HepG2 (cell line): Measurements from ENCODE around the gene SDK1. TPM values are rescaled to one million over a fixed set of nuclear protein-coding genes. Genes with fewer than 3 reads are reported as not detected.

Experiments used
- ATAC-seq: fragments of 200-7000 bp; cut with Tn5 transposase; 3 replicates; pipeline ENCODE4 v1.9.1; 2020; ENCODE audit warnings: mild to moderate bottlenecking, moderate library complexity
- BruUV-seq: library from RNA; stranded (reverse); fragments of 400-500 nt; replicated peaks from 2 replicates; lab custom pipeline; 2021; lab: Mats Ljungman, UMichigan
- CTCF ChIA-PET: fragments of 300-600 bp; formaldehyde crosslinking; extraction: SDS; loops from one replicate; lab custom pipeline; 2021; ENCODE audit warnings: low total read pairs, inconsistent platforms, low intra/inter-chr PET ratio; lab: Yijun Ruan, JAX
- POLR2A ChIA-PET: fragments of 350-600 bp; sonication (Branson Sonifier 250); formaldehyde crosslinking; loops from one replicate; lab custom pipeline; 2020; ENCODE audit warnings: antibody characterized with exemption, inconsistent platforms; lab: Yijun Ruan, JAX
- DNase-seq: peaks from one replicate; pipeline ENCODE4 v3.0.0-alpha.2; 2015; ENCODE audit warnings: low spot score
- FAIRE-seq: peaks from 3 replicates; lab custom pipeline; 2011; peaks lifted over from hg19 to GRCh38; lab: Jason Lieb, UNC
- H2AFZ ChIP-seq: one replicate; pipeline ENCODE4 v1.6.1; 2011; ENCODE audit warnings: low read length, inconsistent platforms
- H3K27ac ChIP-seq: fragments of 300-600 bp; 3 replicates; pipeline ENCODE4 v1.8.0; 2011; ENCODE audit warnings: mixed run types, mild to moderate bottlenecking, mixed read lengths, low read length, inconsistent platforms; ENCODE audit not compliant: insufficient read depth; ENCODE audit errors: extremely low read length
- H3K27me3 ChIP-seq, 2 experiments: fragments of 200-600 bp in 1 of 2; 2 replicates in 1 of 2; 3 replicates in 1 of 2; pipeline versions ENCODE4 v1.6.0 to v1.8.0; 2011; ENCODE audit warnings: low read length in 2 of 2, mild to moderate bottlenecking in 2 of 2, moderate library complexity in 2 of 2, inconsistent platforms in 1 of 2; ENCODE audit not compliant: insufficient read depth in 2 of 2, control insufficient read depth in 1 of 2
- H3K36me3 ChIP-seq, 2 experiments: fragments of 200-600 bp in 1 of 2; replicated peaks in 1 of 2; 2 replicates in 1 of 2; 3 replicates in 1 of 2; pipeline versions ENCODE4 v1.5.1 to v1.8.0; 2011; ENCODE audit warnings: low read length in 2 of 2, inconsistent platforms in 1 of 2; ENCODE audit not compliant: insufficient read depth in 2 of 2, control insufficient read depth in 1 of 2
- H3K4me1 ChIP-seq: 2 replicates; pipeline ENCODE4 v1.5.1; 2012; ENCODE audit warnings: low read length, inconsistent platforms; ENCODE audit not compliant: insufficient read depth
- H3K4me2 ChIP-seq: 2 replicates; pipeline ENCODE4 v1.6.0; 2011; ENCODE audit warnings: low read depth, low read length, inconsistent platforms
- H3K4me3 ChIP-seq, 3 experiments: fragments of 200-600 bp in 1 of 3; sonication (generic), shearing (Covaris generic) in 1 of 3; replicated peaks in 1 of 3; 2 replicates each; pipeline ENCODE4 v1.5.1; 2011 to 2016; ENCODE audit warnings: low read length in 3 of 3, inconsistent platforms in 2 of 3, low read depth in 2 of 3, mild to moderate bottlenecking in 2 of 3, control low read depth in 1 of 3, mixed read lengths in 1 of 3; ENCODE audit not compliant: insufficient read depth in 1 of 3
- H3K79me2 ChIP-seq: one replicate; pipeline ENCODE4 v1.6.1; 2011; ENCODE audit warnings: low read length, inconsistent platforms; ENCODE audit not compliant: insufficient read depth
- H3K9ac ChIP-seq: 2 replicates; pipeline ENCODE4 v1.6.0; 2011; ENCODE audit warnings: mild to moderate bottlenecking, low read depth, low read length, inconsistent platforms; ENCODE audit not compliant: insufficient read depth
- H3K9me3 ChIP-seq: 2 replicates; pipeline ENCODE4 v1.5.1; 2012; ENCODE audit warnings: mild to moderate bottlenecking, low read length
- H4K20me1 ChIP-seq: 2 replicates; pipeline ENCODE4 v1.6.0; 2011; ENCODE audit warnings: inconsistent platforms, mild to moderate bottlenecking, low read length, moderate library complexity; ENCODE audit not compliant: insufficient read depth
- EEA1 ChIP-seq: sonication (generic); formaldehyde crosslinking; IDR thresholded peaks from 2 replicates; pipeline ENCODE4 v1.5.1; 2020; ENCODE audit warnings: mild to moderate bottlenecking, missing genetic modification reagents, borderline replicate concordance
- ETV6 ChIP-seq: sonication (generic); formaldehyde crosslinking; conservative IDR thresholded peaks from 2 replicates; pipeline ENCODE4 v1.4.0; 2020; ENCODE audit warnings: missing genetic modification reagents
- FOXK1 ChIP-seq: sonication (generic); formaldehyde crosslinking; IDR thresholded peaks from 2 replicates; pipeline ENCODE4 v1.4.0; 2020; ENCODE audit warnings: low read depth, missing genetic modification reagents, borderline replicate concordance
- FOXP4 ChIP-seq: sonication (generic); formaldehyde crosslinking; IDR thresholded peaks from 2 replicates; pipeline ENCODE4 v1.4.0; 2020; ENCODE audit warnings: missing genetic modification reagents
- NFATC3 ChIP-seq: sonication (generic); formaldehyde crosslinking; IDR thresholded peaks from 2 replicates; pipeline ENCODE4 v1.5.1; 2020; ENCODE audit warnings: mild to moderate bottlenecking, missing genetic modification reagents
- SIX1 ChIP-seq: sonication (generic); formaldehyde crosslinking; IDR thresholded peaks from 2 replicates; pipeline ENCODE4 v1.4.0; 2020; ENCODE audit warnings: missing genetic modification reagents, borderline replicate concordance
- SP5 ChIP-seq: IDR thresholded peaks from 2 replicates; pipeline ENCODE4 v1.6.1; 2016; ENCODE audit warnings: low read depth, borderline replicate concordance
- ZBTB20 ChIP-seq: sonication (generic); formaldehyde crosslinking; IDR thresholded peaks from 2 replicates; pipeline ENCODE4 v1.8.1; 2023; ENCODE audit warnings: missing genetic modification reagents, low read depth, mild to moderate bottlenecking, borderline replicate concordance
- ZNF138 ChIP-seq: sonication (generic); formaldehyde crosslinking; IDR thresholded peaks from 2 replicates; pipeline ENCODE4 v1.5.0; 2020; ENCODE audit warnings: mild to moderate bottlenecking, low read depth, missing genetic modification reagents
- ZNF280B ChIP-seq: sonication (generic); formaldehyde crosslinking; IDR thresholded peaks from 2 replicates; pipeline ENCODE4 v1.5.0; 2020; ENCODE audit warnings: missing genetic modification reagents, mild to moderate bottlenecking, borderline replicate concordance
- ZNF839 ChIP-seq: sonication (generic); formaldehyde crosslinking; IDR thresholded peaks from 2 replicates; pipeline ENCODE4 v1.4.0; 2020; ENCODE audit warnings: missing genetic modification reagents, mild to moderate bottlenecking, borderline replicate concordance
- WGBS: methylation state at CpG from one replicate; pipeline ENCODE4 v1.1.6; 2017; ENCODE audit warnings: low lambda C conversion rate; 5-methylcytosine and 5-hydroxymethylcytosine counted together
- in situ Hi-C: cut with HindIII; loops from 2 replicates; pipeline ENCODE4 v1.10.0; 2017; ENCODE audit warnings: low pct_unique_long_range_greater_than_20kb; ENCODE audit not compliant: extremely low pct_ligation_motif_present
- intact Hi-C: fragments of 100-400 bp; cut with micrococcal nuclease; formaldehyde crosslinking; loops from one replicate; pipeline ENCODE4 v1.10.0; 2022; ENCODE audit not compliant: unreplicated experiment
- polyA plus RNA-seq, 8 experiments: library from polyadenylated mRNA; depleted of rRNA in 3 of 8; stranded (reverse) in 7 of 8; unstranded in 1 of 8; fragments of >200 nt; fragmentation: Illumina TruSeq in 4 of 8; extraction: Trizol in 4 of 8; gene quantifications; 2 replicates each; pipeline versions ENCODE4 v1.2.1 to v1.2.3, GENCODE V29; 2011 to 2016; ENCODE audit warnings: low read depth in 4 of 8, missing spikeins in 1 of 8, mixed read lengths in 1 of 8; ENCODE audit not compliant: insufficient read depth in 1 of 8
- total RNA-seq, 5 experiments: library from RNA; depleted of rRNA; stranded (reverse); fragments of >200 nt; fragmentation: Illumina TruSeq; extraction: Trizol; gene quantifications; 2 replicates each; pipeline ENCODE4 v1.2.3, GENCODE V29; 2016; ENCODE audit warnings: low read depth in 1 of 5
- TF ChIP-seq, protein P1 (sequence below): sonication (generic); formaldehyde crosslinking; IDR thresholded peaks from 2 replicates; pipeline ENCODE4 v1.4.0; 2020; ENCODE audit warnings: missing genetic modification reagents
- TF ChIP-seq, protein P2 (sequence below): sonication (generic); formaldehyde crosslinking; conservative IDR thresholded peaks from 2 replicates; pipeline ENCODE4 v1.8.0; 2022; ENCODE audit warnings: mild to moderate bottlenecking, moderate library complexity, missing genetic modification reagents
- TF ChIP-seq, protein P3 (sequence below): sonication (generic); formaldehyde crosslinking; IDR thresholded peaks from 2 replicates; pipeline ENCODE4 v1.4.0; 2020; ENCODE audit warnings: missing genetic modification reagents
- TF ChIP-seq, protein P4 (sequence below): sonication (generic); formaldehyde crosslinking; IDR thresholded peaks from 2 replicates; pipeline ENCODE4 v1.4.0; 2020; ENCODE audit warnings: missing genetic modification reagents

Gene SDK1
- total and polyA plus RNA-seq, 2 of the 13 experiments (the other 11 are each of a cell fraction or from before 2014, with no cell fraction given), result 0.35 to 2.4 TPM

GRCh38 chr7:3591219-3591618 lies 290.2 kb downstream of the SDK1 start:
- in situ Hi-C loops, result no loop called here
- ChIA-PET CTCF (no interaction called here), POLR2A (no interaction called here)
- Histone ChIP-seq H2AFZ (no peak overlapping the region), H3K27ac (no peak overlapping the region), H3K4me3 (no peak overlapping the region), H3K27me3 (no peaks in the 10 kb centered on the region), H3K36me3 (no peaks in the 10 kb centered on the region), H3K79me2 (no peaks in the 10 kb centered on the region), H3K4me2 (no peak overlapping the region), H3K4me1 (peaks cover 32% of the 10 kb centered on the region), H3K9ac (no peak overlapping the region), H4K20me1 (no peaks in the 10 kb centered on the region), H3K9me3 (no peaks in the 10 kb centered on the region)
- no peak for DNase-seq
- FAIRE-seq, result no peak
- WGBS, result 84% methylated on average over 4 of the region's 4 CpGs
- no TSS peak for BruUV-seq
- no peak for ATAC-seq
- intact Hi-C loops, result no loop called here
- TF ChIP-seq, protein P1, sequence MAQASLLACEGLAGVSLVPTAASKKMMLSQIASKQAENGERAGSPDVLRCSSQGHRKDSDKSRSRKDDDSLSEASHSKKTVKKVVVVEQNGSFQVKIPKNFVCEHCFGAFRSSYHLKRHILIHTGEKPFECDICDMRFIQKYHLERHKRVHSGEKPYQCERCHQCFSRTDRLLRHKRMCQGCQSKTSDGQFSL (CRISPR knock-in tag), result no peak
- TF ChIP-seq ZNF280B (no peak), FOXK1 (CRISPR knock-in tag) (no peak), ZNF839 (no peak), FOXP4 (CRISPR knock-in tag) (no peak), NFATC3 (CRISPR knock-in tag) (no peak), ETV6 (CRISPR knock-in tag) (no peak), EEA1 (no peak), ZBTB20 (CRISPR knock-in tag) (no peak), ZNF138 (no peak), SIX1 (CRISPR knock-in tag) (no peak), SP5 (no peak)
- TF ChIP-seq, protein P2, sequence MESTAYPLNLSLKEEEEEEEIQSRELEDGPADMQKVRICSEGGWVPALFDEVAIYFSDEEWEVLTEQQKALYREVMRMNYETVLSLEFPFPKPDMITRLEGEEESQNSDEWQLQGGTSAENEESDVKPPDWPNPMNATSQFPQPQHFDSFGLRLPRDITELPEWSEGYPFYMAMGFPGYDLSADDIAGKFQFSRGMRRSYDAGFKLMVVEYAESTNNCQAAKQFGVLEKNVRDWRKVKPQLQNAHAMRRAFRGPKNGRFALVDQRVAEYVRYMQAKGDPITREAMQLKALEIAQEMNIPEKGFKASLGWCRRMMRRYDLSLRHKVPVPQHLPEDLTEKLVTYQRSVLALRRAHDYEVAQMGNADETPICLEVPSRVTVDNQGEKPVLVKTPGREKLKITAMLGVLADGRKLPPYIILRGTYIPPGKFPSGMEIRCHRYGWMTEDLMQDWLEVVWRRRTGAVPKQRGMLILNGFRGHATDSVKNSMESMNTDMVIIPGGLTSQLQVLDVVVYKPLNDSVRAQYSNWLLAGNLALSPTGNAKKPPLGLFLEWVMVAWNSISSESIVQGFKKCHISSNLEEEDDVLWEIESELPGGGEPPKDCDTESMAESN (CRISPR knock-in tag), result no peak
- TF ChIP-seq, protein P3, sequence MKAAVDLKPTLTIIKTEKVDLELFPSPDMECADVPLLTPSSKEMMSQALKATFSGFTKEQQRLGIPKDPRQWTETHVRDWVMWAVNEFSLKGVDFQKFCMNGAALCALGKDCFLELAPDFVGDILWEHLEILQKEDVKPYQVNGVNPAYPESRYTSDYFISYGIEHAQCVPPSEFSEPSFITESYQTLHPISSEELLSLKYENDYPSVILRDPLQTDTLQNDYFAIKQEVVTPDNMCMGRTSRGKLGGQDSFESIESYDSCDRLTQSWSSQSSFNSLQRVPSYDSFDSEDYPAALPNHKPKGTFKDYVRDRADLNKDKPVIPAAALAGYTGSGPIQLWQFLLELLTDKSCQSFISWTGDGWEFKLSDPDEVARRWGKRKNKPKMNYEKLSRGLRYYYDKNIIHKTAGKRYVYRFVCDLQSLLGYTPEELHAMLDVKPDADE (CRISPR knock-in tag), result no peak
- TF ChIP-seq, protein P4, sequence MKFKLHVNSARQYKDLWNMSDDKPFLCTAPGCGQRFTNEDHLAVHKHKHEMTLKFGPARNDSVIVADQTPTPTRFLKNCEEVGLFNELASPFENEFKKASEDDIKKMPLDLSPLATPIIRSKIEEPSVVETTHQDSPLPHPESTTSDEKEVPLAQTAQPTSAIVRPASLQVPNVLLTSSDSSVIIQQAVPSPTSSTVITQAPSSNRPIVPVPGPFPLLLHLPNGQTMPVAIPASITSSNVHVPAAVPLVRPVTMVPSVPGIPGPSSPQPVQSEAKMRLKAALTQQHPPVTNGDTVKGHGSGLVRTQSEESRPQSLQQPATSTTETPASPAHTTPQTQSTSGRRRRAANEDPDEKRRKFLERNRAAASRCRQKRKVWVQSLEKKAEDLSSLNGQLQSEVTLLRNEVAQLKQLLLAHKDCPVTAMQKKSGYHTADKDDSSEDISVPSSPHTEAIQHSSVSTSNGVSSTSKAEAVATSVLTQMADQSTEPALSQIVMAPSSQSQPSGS (CRISPR knock-in tag), result no peak
